Measurements from ENCODE around the gene CLTA.

The CLTA gene

GRCh38 chr9:36190388-36191289, at the start of gene CLTA:
Gene CLTA, plus strand, starts transcription at chr9:36190921. Its CDS starts 136 bp downstream, at chr9:36191057.
- DNase-seq (ENCODE audit: low spot score) = peak; percentile 100

- DNase-seq (ENCODE audit: low spot score) = no peak
These were observed 49.4 kb upstream of the CLTA start for GRCh38 chr9:36141288-36141687.

- no peak for DNase-seq (ENCODE audit: low spot score)
These were observed 49.0 kb upstream of the CLTA start for GRCh38 chr9:36141761-36142160.

- peak; percentile 46 for DNase-seq (ENCODE audit: low spot score)
These were observed 48.0 kb upstream of the CLTA start for GRCh38 chr9:36142510-36143244.

GRCh38 chr9:36143245-36143641, 47.5 kb upstream of the CLTA start:
- no peak for DNase-seq (ENCODE audit: low spot score)

- DNase-seq (ENCODE audit: low spot score) = no peak
These were observed 46.1 kb upstream of the CLTA start for GRCh38 chr9:36144309-36145232.

GRCh38 chr9:36145970-36146369, 44.8 kb upstream of the CLTA start:
- DNase-seq (ENCODE audit: low spot score) = no peak

GRCh38 chr9:36146651-36147050, 44.1 kb upstream of the CLTA start:
- no peak for DNase-seq (ENCODE audit: low spot score)

GRCh38 chr9:36147441-36148175, 43.1 kb upstream of the CLTA start:
- no peak for DNase-seq (ENCODE audit: low spot score)

- DNase-seq (ENCODE audit: low spot score) = peak; percentile 98
These were observed 42.2 kb upstream of the CLTA start for GRCh38 chr9:36148311-36149051.

- peak; percentile 34 for DNase-seq (ENCODE audit: low spot score)
These were observed 41.5 kb upstream of the CLTA start for GRCh38 chr9:36149197-36149596.

GRCh38 chr9:36150574-36151315, 40.0 kb upstream of the CLTA start:
- DNase-seq (ENCODE audit: low spot score) = no peak

GRCh38 chr9:36151316-36152210, 39.2 kb upstream of the CLTA start:
- DNase-seq (ENCODE audit: low spot score) = no peak

- no peak for DNase-seq (ENCODE audit: low spot score)
These were observed 37.8 kb upstream of the CLTA start for GRCh38 chr9:36152741-36153438.

- DNase-seq (ENCODE audit: low spot score) = no peak
These were observed 37.0 kb upstream of the CLTA start for GRCh38 chr9:36153746-36154145.

GRCh38 chr9:36154331-36154952, 36.3 kb upstream of the CLTA start:
- peak; percentile 56 for DNase-seq (ENCODE audit: low spot score)

GRCh38 chr9:36156116-36156515, 34.6 kb upstream of the CLTA start:
- no peak for DNase-seq (ENCODE audit: low spot score)

GRCh38 chr9:36158122-36158521, 32.6 kb upstream of the CLTA start:
- no peak for DNase-seq (ENCODE audit: low spot score)
